Cardiac fibroblast (primary cell): Measurements from ENCODE around the gene MLLT1.

Experiments
- DNase-seq, 2 donors: peaks; one replicate each; pipeline versions ENCODE4 v3.0.0 to v3.0.0-alpha.2; 2010; ENCODE audit warnings: low read depth in 2 of 2
- H3K4me3 ChIP-seq, 2 donors: replicated peaks in 1 of 2; 1 replicate in 1 of 2; 2 replicates in 1 of 2; pipeline ENCODE4 v1.5.1; 2011; ENCODE audit warnings: low read depth in 2 of 2, low read length in 2 of 2, mild to moderate bottlenecking in 2 of 2, moderate library complexity in 1 of 2
- CTCF ChIP-seq: IDR thresholded peaks from one replicate; pipeline ENCODE4 v1.5.1; 2011; ENCODE audit warnings: low read depth, mild to moderate bottlenecking, low read length, inconsistent platforms

Gene MLLT1

GRCh38 chr19:6227156-6227935, 52.4 kb downstream of the MLLT1 start:
- TF ChIP-seq CTCF = no peak
- no peak for DNase-seq
- no peak overlapping the region for H3K4me3 ChIP-seq

DNA sequence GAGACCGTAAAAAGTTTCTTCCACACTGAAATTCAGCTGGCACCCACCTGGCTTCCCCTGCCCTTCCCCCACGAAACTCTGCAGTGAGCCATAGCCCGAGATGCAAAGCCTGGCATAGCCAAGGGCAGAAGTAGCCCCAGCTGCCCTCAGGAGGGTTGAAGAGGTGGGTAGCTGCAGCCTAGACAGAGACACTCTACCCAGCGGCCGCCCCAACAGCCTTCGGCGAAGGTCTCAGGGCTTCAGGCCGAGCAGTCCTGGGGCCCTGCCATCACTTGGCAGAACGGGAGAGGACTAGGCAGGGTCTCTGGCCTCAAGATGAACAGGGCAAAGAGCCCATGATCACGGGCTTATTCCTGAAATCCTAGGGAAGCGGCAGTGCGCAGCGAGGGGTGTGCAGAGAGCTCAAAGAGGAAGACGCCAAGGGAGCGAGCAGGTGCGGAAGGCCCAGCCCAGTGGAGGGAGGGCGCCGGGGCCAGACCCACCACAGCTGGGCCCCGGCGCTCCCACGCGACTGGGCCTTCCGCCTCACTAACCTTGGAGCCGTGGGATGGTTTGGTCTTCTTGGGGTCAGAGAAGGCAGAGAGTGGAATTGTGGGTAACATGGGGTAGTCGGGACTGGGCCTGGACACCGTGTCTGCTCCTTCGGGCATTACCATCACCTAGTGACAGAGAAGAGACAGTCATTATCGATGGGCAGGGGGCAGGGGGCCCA, 53.2 kb downstream of the MLLT1 start:
- TF ChIP-seq CTCF = no peak
- H3K4me3 ChIP-seq = no peak overlapping the region
- no peak for DNase-seq

DNA sequence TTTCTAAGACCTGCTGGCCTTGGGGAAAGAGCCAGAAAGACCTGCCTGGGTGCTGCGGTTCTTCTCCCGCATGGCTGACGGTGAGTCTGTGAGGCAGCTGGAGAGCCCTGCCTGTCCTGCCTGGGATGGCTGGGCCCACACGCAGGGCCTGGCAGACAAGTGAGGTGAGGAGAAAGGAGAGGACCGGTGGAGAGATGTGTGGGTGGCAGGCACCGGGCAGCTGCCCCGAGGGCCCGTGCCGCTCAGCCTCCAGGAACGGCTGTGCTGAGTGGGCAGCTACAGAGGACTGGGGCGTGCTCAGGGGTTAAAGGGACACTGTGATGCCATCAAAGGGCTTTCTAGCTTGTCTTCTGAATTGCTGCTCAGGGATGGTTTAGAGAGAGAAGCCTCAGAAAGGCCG, 53.8 kb downstream of the MLLT1 start:
- TF ChIP-seq CTCF = no peak
- H3K4me3 ChIP-seq = no peak overlapping the region

DNA sequence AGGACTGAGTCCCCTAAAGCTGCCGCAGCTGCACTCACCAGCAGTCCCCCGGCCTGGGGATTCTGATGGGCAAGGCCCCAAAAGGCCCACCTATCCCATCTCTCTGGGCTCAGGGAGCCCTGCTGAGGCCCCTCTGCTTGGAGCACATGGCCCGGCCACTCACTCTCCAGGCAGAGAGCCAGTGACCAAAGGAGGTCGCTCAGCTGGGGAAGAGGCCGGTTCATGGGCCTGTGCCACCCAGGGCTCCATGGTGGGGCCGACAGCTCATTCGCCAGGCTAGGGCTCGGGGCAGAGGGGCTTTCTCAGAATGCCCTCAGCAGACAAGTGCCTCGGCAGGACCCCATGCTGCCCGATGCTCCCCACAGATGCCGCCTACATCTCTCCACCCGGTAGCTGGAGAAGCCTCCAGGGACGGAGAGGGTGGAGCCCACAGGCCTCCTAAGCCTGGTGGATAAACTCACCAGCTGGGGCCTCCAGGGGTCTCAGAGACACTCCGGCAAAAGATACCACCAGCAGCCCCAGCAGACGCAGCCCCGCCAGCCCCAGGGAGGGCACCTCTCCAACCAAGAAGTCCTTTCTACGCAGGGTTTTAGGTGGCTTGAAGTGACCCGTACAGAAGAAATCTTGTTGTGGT, 54.4 kb downstream of the MLLT1 start:
- no peak for TF ChIP-seq CTCF
- H3K4me3 ChIP-seq = no peak overlapping the region
- no peak for DNase-seq

More for the DNA sequence above, 53.8 kb downstream of the MLLT1 start:
- DNase-seq = no peak

- DNase-seq = no peak
- no peak for TF ChIP-seq CTCF
- no peak overlapping the region for H3K4me3 ChIP-seq
Observed at GRCh38 chr19:6224308-6224675, 55.5 kb downstream of the MLLT1 start.

DNA sequence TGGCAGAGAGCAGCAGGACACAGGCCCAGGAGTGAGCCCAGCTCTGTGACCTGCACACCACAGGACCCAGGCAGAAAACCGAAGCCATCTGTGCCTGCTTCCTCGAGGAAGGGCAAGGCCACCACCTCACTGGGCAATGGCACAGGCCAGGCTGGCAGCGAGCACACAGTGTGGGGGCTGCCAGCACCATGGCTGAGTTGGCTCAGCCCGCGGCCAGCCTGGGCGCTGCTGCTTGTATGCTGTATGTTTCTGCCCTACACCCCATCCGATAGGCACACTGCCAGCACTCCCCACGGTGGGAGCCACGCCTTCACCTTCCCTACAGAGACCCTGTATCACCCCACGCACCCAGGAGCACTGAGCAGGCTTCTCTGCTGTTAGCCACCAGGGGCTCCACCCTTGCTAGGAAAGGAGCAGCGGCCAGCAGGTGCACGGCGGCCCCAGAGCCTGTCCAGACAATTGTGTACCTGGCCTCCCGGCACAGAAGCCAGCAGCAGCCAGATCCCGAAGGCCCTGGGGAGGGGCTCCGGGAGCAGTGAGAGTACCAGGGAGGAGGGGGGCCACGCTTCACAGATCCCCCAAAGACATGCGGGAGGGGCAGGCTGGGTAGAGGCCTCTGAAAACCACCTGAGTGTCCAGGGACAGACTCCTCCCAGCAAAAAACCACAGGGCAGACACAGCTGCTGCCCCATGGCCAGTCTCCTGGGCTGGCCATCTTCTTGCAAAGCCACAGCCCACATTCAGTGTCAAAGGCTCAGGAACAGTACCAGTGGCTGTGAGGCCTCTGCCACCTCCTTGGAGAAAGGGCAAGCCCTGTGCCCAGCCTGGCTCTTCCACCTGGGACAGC, 56.1 kb downstream of the MLLT1 start:
- no peak overlapping the region for H3K4me3 ChIP-seq
- no peak for TF ChIP-seq CTCF
- no peak for DNase-seq
